Measurements from ENCODE around the gene RPP21. TPM values are rescaled to one million over a fixed set of nuclear protein-coding genes. Genes with fewer than 3 reads are reported as not detected.

Gene RPP21
- total RNA-seq, 2 donors from 2014 or later: 34.1 to 38.5 TPM

GRCh38 chr6:30344191-30344867 is 627 bp upstream of the RPP21 start:
- peak overlapping the region; percentile 84 for H3K27ac Mint-ChIP-seq
- no peaks in the 10 kb centered on the region for H3K27me3 Mint-ChIP-seq
- ATAC-seq: no peak
- no peaks in the 10 kb centered on the region for H3K9me3 ChIP-seq (ENCODE audit: control insufficient read depth, low read length, poor library complexity, severe bottlenecking)
- no peak for DNase-seq
- H3K4me1 Mint-ChIP-seq: peaks cover 19% of the 10 kb centered on the region
- H3K4me3 Mint-ChIP-seq: peak overlapping the region; percentile 90
- peaks cover 2% of the 10 kb centered on the region for H3K36me3 Mint-ChIP-seq (ENCODE audit: low read depth)

- DNase-seq: no peak
- Mint-ChIP-seq H3K27ac (peak overlapping the region; percentile 84), H3K4me1 (peaks cover 25% of the 10 kb centered on the region), H3K36me3 (ENCODE audit: low read depth) (peaks cover 2% of the 10 kb centered on the region), H3K27me3 (no peaks in the 10 kb centered on the region), H3K4me3 (peak overlapping the region; percentile 90)
- H3K9me3 ChIP-seq (ENCODE audit: control insufficient read depth, low read length, poor library complexity, severe bottlenecking): no peaks in the 10 kb centered on the region
- no peak for ATAC-seq
Measured at GRCh38 chr6:30345852-30346251, 896 bp downstream of the RPP21 start.

- DNase-seq: no peak
- Mint-ChIP-seq H3K36me3 (ENCODE audit: low read depth) (no peaks in the 10 kb centered on the region), H3K27me3 (peaks cover 8% of the 10 kb centered on the region), H3K4me3 (no peak overlapping the region), H3K4me1 (peaks cover 31% of the 10 kb centered on the region), H3K27ac (no peak overlapping the region)
- ATAC-seq: no peak
- no peaks in the 10 kb centered on the region for H3K9me3 ChIP-seq (ENCODE audit: control insufficient read depth, low read length, poor library complexity, severe bottlenecking)
Measured at GRCh38 chr6:30348957-30349356, 4.0 kb downstream of the RPP21 start.

- Mint-ChIP-seq H3K27ac (no peak overlapping the region), H3K27me3 (peaks cover 10% of the 10 kb centered on the region), H3K36me3 (ENCODE audit: low read depth) (no peaks in the 10 kb centered on the region), H3K4me3 (no peak overlapping the region), H3K4me1 (peaks cover 31% of the 10 kb centered on the region)
- no peak for ATAC-seq
- DNase-seq: no peak
- H3K9me3 ChIP-seq (ENCODE audit: control insufficient read depth, low read length, poor library complexity, severe bottlenecking): no peaks in the 10 kb centered on the region
Measured at GRCh38 chr6:30349421-30350177, 4.6 kb downstream of the RPP21 start.

- DNase-seq (no peak), ATAC-seq (no peak)
- no peaks in the 10 kb centered on the region for H3K9me3 ChIP-seq (ENCODE audit: control insufficient read depth, low read length, poor library complexity, severe bottlenecking)
- Mint-ChIP-seq H3K27ac (no peak overlapping the region), H3K4me1 (peaks cover 31% of the 10 kb centered on the region), H3K4me3 (peak overlapping the region; percentile 47), H3K27me3 (peaks cover 18% of the 10 kb centered on the region), H3K36me3 (ENCODE audit: low read depth) (no peaks in the 10 kb centered on the region)
Measured at GRCh38 chr6:30350524-30350923, 5.6 kb downstream of the RPP21 start.

- Mint-ChIP-seq H3K4me1 (peaks cover 24% of the 10 kb centered on the region), H3K27ac (no peak overlapping the region), H3K4me3 (no peak overlapping the region), H3K27me3 (peaks cover 31% of the 10 kb centered on the region), H3K36me3 (ENCODE audit: low read depth) (no peaks in the 10 kb centered on the region)
- H3K9me3 ChIP-seq (ENCODE audit: control insufficient read depth, low read length, poor library complexity, severe bottlenecking): no peaks in the 10 kb centered on the region
- no peak for DNase-seq
- no peak for ATAC-seq
Measured at GRCh38 chr6:30352550-30352949, 7.6 kb downstream of the RPP21 start.

- no peaks in the 10 kb centered on the region for H3K9me3 ChIP-seq (ENCODE audit: control insufficient read depth, low read length, poor library complexity, severe bottlenecking)
- H3K36me3 Mint-ChIP-seq (ENCODE audit: low read depth): no peaks in the 10 kb centered on the region
- peaks cover 48% of the 10 kb centered on the region for H3K27me3 Mint-ChIP-seq
Measured at GRCh38 chr6:30355281-30355680, 10.3 kb downstream of the RPP21 start.

GRCh38 chr6:30356536-30356935 is 11.6 kb downstream of the RPP21 start:
- DNase-seq (no peak), ATAC-seq (no peak)
- peaks cover 60% of the 10 kb centered on the region for H3K27me3 Mint-ChIP-seq
- no peaks in the 10 kb centered on the region for H3K9me3 ChIP-seq (ENCODE audit: control insufficient read depth, low read length, poor library complexity, severe bottlenecking)
- H3K27ac Mint-ChIP-seq: no peak overlapping the region
- no peak overlapping the region for H3K4me3 Mint-ChIP-seq
- H3K4me1 Mint-ChIP-seq: peaks cover 11% of the 10 kb centered on the region
- H3K36me3 Mint-ChIP-seq (ENCODE audit: low read depth): peaks cover 4% of the 10 kb centered on the region

More at GRCh38 chr6:30355281-30355680, 10.3 kb downstream of the RPP21 start:
- Mint-ChIP-seq H3K4me3 (no peak overlapping the region), H3K27ac (no peak overlapping the region), H3K4me1 (peaks cover 18% of the 10 kb centered on the region)
- ATAC-seq: no peak
- DNase-seq: no peak

- Mint-ChIP-seq H3K4me3 (peak overlapping the region; percentile 86), H3K27me3 (peaks cover 64% of the 10 kb centered on the region), H3K27ac (peak overlapping the region; percentile 53), H3K4me1 (peaks cover 7% of the 10 kb centered on the region), H3K36me3 (ENCODE audit: low read depth) (peaks cover 7% of the 10 kb centered on the region)
- H3K9me3 ChIP-seq (ENCODE audit: control insufficient read depth, low read length, poor library complexity, severe bottlenecking): peaks cover 3% of the 10 kb centered on the region
- ATAC-seq (peak; percentile 87), DNase-seq (peak; percentile 20 to 39 (median 36))
Measured at GRCh38 chr6:30357678-30358540, 13.0 kb downstream of the RPP21 start.

- Mint-ChIP-seq H3K27ac (no peak overlapping the region), H3K4me3 (no peak overlapping the region), H3K4me1 (peaks cover 7% of the 10 kb centered on the region), H3K27me3 (peaks cover 69% of the 10 kb centered on the region), H3K36me3 (ENCODE audit: low read depth) (peaks cover 7% of the 10 kb centered on the region)
- H3K9me3 ChIP-seq (ENCODE audit: control insufficient read depth, low read length, poor library complexity, severe bottlenecking): peaks cover 3% of the 10 kb centered on the region
- DNase-seq: no peak
- no peak for ATAC-seq
Measured at GRCh38 chr6:30359276-30359675, 14.3 kb downstream of the RPP21 start.

- H3K4me3 Mint-ChIP-seq: no peak overlapping the region
- H3K9me3 ChIP-seq (ENCODE audit: control insufficient read depth, low read length, poor library complexity, severe bottlenecking): peaks cover 3% of the 10 kb centered on the region
- peaks cover 7% of the 10 kb centered on the region for H3K36me3 Mint-ChIP-seq (ENCODE audit: low read depth)
- peaks cover 71% of the 10 kb centered on the region for H3K27me3 Mint-ChIP-seq
- DNase-seq: no peak
- no peak for ATAC-seq
- no peak overlapping the region for H3K27ac Mint-ChIP-seq
- H3K4me1 Mint-ChIP-seq: peaks cover 7% of the 10 kb centered on the region
Measured at GRCh38 chr6:30360139-30360538, 15.2 kb downstream of the RPP21 start.

GRCh38 chr6:30361661-30362060 is 16.7 kb downstream of the RPP21 start:
- no peak overlapping the region for H3K27ac Mint-ChIP-seq
- DNase-seq (no peak), ATAC-seq (no peak)
- peaks cover 9% of the 10 kb centered on the region for H3K36me3 Mint-ChIP-seq (ENCODE audit: low read depth)
- no peak overlapping the region for H3K4me3 Mint-ChIP-seq
- peaks cover 81% of the 10 kb centered on the region for H3K27me3 Mint-ChIP-seq
- H3K9me3 ChIP-seq (ENCODE audit: control insufficient read depth, low read length, poor library complexity, severe bottlenecking): peaks cover 3% of the 10 kb centered on the region
- peaks cover 7% of the 10 kb centered on the region for H3K4me1 Mint-ChIP-seq

GRCh38 chr6:30363459-30363858 is 18.5 kb downstream of the RPP21 start:
- ATAC-seq (no peak), DNase-seq (no peak)
- Mint-ChIP-seq H3K27ac (no peak overlapping the region), H3K27me3 (peaks cover 77% of the 10 kb centered on the region), H3K4me1 (no peaks in the 10 kb centered on the region), H3K36me3 (ENCODE audit: low read depth) (peaks cover 9% of the 10 kb centered on the region), H3K4me3 (no peak overlapping the region)
- peaks cover 3% of the 10 kb centered on the region for H3K9me3 ChIP-seq (ENCODE audit: control insufficient read depth, low read length, poor library complexity, severe bottlenecking)
